HL-60 (cell line): ENCODE data around the gene UBAP2L.

Experiments used
- DNase-seq, 2 experiments: peaks; one replicate each; pipeline ENCODE4 v3.0.0-alpha.2; 2010 to 2020; ENCODE audit warnings: low read depth in 1 of 2, low spot score in 1 of 2
- H3K27ac ChIP-seq: fragments of 250-450 bp; sonication (Bioruptor Pico); replicated peaks from 2 replicates; pipeline ENCODE4 v1.5.1; 2020; ENCODE audit warnings: mild to moderate bottlenecking, moderate library complexity
- H3K27me3 ChIP-seq: fragments of 250-450 bp; sonication (Bioruptor Pico); 2 replicates; pipeline ENCODE4 v1.5.1; 2021; ENCODE audit warnings: mild to moderate bottlenecking, moderate library complexity; ENCODE audit not compliant: insufficient read depth, poor library complexity, severe bottlenecking
- H3K4me3 ChIP-seq: replicated peaks from 2 replicates; pipeline ENCODE4 v1.5.1; 2011; ENCODE audit warnings: mild to moderate bottlenecking, control low read depth, low read length; ENCODE audit not compliant: insufficient read depth
- CTCF ChIP-seq: IDR thresholded peaks from one replicate; pipeline ENCODE4 v1.5.1; 2011; ENCODE audit warnings: low read length, control low read depth, inconsistent platforms; ENCODE audit not compliant: insufficient read depth
- GABPA ChIP-seq: IDR thresholded peaks from 2 replicates; pipeline ENCODE4 v1.6.1; 2012; ENCODE audit warnings: low read depth
- POLR2AphosphoS5 ChIP-seq: IDR thresholded peaks from 2 replicates; pipeline ENCODE4 v1.6.1; 2012; ENCODE audit warnings: low read depth
- REST ChIP-seq: IDR thresholded peaks from 2 replicates; pipeline ENCODE4 v1.6.1; 2012; ENCODE audit warnings: low read depth; ENCODE audit not compliant: insufficient replicate concordance
- SPI1 ChIP-seq: IDR thresholded peaks from 2 replicates; pipeline ENCODE4 v1.6.1; 2012; ENCODE audit warnings: low read depth, mild to moderate bottlenecking, borderline replicate concordance

The UBAP2L gene

GRCh38 chr1:154265586-154265985, 44.8 kb downstream of the UBAP2L start:
- TF ChIP-seq CTCF (no peak), SPI1 (no peak), REST (no peak), POLR2AphosphoS5 (no peak), GABPA (no peak)
- Histone ChIP-seq H3K27ac (no peak overlapping the region), H3K27me3 (no peaks in the 10 kb centered on the region), H3K4me3 (no peak overlapping the region)
- no peak for DNase-seq

GRCh38 chr1:154270833-154271232, 50.1 kb downstream of the UBAP2L start:
- Histone ChIP-seq H3K27ac (no peak overlapping the region), H3K4me3 (no peak overlapping the region), H3K27me3 (no peaks in the 10 kb centered on the region)
- no peak for DNase-seq
- TF ChIP-seq REST, result no peak
- TF ChIP-seq SPI1, result no peak
- no peak for TF ChIP-seq GABPA
- no peak for TF ChIP-seq POLR2AphosphoS5
- TF ChIP-seq CTCF, result no peak

GRCh38 chr1:154272217-154272998, 51.7 kb downstream of the UBAP2L start, which contains the start of gene HAX1:
TSS of gene HAX1 (plus strand) at chr1:154272629. CDS start at chr1:154272724, 95 bp downstream.
- peak; percentile 95 to 98 for DNase-seq
- H3K27ac ChIP-seq, result peak within 1 kb of the TSS; percentile 76
- peak within 1 kb of the TSS; percentile 86 for H3K4me3 ChIP-seq
- TF ChIP-seq GABPA (peak; percentile 69), SPI1 (peak; percentile 87), CTCF (peak; percentile 64), REST (peak; percentile 34), POLR2AphosphoS5 (peak; percentile 90)
- H3K27me3 ChIP-seq, result no peaks in the 10 kb centered on the region
